ENCODE measurements around the gene RAB44.

The RAB44 gene

DNA sequence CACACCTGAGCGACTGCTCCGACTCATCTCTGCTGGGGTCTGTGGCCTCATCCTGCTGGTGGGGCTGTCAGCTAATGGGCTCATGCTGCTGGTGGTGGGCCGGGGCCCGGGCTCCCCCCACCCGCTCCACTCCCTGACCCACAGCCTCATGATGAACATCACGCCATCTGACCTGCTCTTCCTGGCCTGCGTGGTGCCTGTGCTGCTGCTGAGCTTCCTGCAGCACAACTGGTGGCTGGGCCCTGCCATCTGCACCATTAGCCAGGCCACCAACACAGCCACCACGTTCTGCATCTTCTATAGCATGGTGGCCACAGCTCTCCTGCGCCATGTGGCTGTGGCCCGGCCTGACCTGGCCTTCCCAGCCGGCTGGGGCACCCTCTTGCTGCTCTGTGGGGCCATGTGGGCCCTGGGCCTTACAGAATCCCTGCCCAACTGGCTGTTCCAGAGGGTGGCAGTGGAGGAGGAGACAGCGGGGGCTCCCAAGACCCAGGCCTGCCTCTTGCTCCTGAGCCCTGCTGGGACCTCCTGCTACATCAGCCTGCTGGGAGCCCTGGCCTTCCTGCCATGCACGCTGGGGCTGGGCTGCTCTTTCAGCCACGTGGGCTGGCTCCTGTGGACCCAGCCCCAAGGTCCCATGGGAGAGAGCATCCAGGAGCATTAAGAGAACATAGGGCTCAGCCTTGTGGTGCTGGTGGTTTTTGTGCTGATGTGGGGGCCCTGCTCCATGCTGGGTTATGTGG lies 39.6 kb downstream of the RAB44 start:
- H3K4me1 ChIP-seq (ENCODE audit: insufficient read depth, low read length, severe bottlenecking), result peaks cover 17% of the 10 kb centered on the region
- 0 out of 2 replicates have a peak, but pooled peaks cover 3% of the 10 kb centered on the region for H3K27me3 ChIP-seq (ENCODE audit: insufficient read depth, low read length)
- H3K36me3 ChIP-seq (ENCODE audit: insufficient read depth, low read length), result no peaks in the 10 kb centered on the region
- TF ChIP-seq, protein P1, sequence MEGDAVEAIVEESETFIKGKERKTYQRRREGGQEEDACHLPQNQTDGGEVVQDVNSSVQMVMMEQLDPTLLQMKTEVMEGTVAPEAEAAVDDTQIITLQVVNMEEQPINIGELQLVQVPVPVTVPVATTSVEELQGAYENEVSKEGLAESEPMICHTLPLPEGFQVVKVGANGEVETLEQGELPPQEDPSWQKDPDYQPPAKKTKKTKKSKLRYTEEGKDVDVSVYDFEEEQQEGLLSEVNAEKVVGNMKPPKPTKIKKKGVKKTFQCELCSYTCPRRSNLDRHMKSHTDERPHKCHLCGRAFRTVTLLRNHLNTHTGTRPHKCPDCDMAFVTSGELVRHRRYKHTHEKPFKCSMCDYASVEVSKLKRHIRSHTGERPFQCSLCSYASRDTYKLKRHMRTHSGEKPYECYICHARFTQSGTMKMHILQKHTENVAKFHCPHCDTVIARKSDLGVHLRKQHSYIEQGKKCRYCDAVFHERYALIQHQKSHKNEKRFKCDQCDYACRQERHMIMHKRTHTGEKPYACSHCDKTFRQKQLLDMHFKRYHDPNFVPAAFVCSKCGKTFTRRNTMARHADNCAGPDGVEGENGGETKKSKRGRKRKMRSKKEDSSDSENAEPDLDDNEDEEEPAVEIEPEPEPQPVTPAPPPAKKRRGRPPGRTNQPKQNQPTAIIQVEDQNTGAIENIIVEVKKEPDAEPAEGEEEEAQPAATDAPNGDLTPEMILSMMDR (IDR thresholded peaks at IDR 0.05; ENCODE audit: low read length), result no peak
- TF ChIP-seq EZH2 (IDR thresholded peaks at IDR 0.05; ENCODE audit: borderline replicate concordance, low read length), result no peak
- H2AFZ ChIP-seq (ENCODE audit: low read length), result no peak overlapping the region
- no peak overlapping the region for H3K4me2 ChIP-seq (ENCODE audit: low read length)
- H3F3A ChIP-seq (ENCODE audit: insufficient read depth, low read length), result no peaks in the 10 kb centered on the region
- H3K9me3 ChIP-seq (ENCODE audit: low read length), result no peaks in the 10 kb centered on the region
- no peak overlapping the region for H3K27ac ChIP-seq (ENCODE audit: low read depth, low read length, poor library complexity, severe bottlenecking)
- no peaks in the 10 kb centered on the region for H4K20me1 ChIP-seq (ENCODE audit: insufficient read depth, low read length)
- no peak overlapping the region for H3K9ac ChIP-seq (ENCODE audit: low read length)
- no peaks in the 10 kb centered on the region for H3K9me2 ChIP-seq (ENCODE audit: low read depth, low read length)
- H3K79me2 ChIP-seq (ENCODE audit: insufficient read depth, low read length), result no peaks in the 10 kb centered on the region
- H3K4me3 ChIP-seq (ENCODE audit: low read depth, low read length, poor library complexity, severe bottlenecking), result no peak overlapping the region

DNA sequence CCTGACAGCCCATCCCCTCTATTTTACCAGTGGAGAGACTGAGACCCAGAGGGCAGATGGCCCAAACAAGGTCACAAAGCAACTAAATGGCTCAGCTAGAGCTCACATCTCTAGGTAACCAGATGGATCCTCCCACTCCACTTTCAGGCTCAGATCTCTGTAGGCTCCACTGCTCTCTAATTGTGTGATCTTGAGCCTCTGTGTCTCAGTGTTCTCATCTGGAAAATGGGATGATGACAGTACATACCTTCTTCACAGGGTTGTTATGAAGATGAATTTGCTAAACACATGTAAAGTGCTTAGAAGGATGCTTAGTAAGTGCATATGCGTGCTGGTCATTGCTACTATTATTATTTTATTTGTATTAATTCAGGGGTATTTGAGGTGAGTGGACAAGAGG lies 40.5 kb downstream of the RAB44 start:
- Histone ChIP-seq H3K4me1 (ENCODE audit: insufficient read depth, low read length, severe bottlenecking) (peaks cover 17% of the 10 kb centered on the region), H3K27me3 (ENCODE audit: insufficient read depth, low read length) (no peaks in the 10 kb centered on the region), H3F3A (ENCODE audit: insufficient read depth, low read length) (no peaks in the 10 kb centered on the region), H3K79me2 (ENCODE audit: insufficient read depth, low read length) (no peaks in the 10 kb centered on the region), H3K9me3 (ENCODE audit: low read length) (no peaks in the 10 kb centered on the region), H3K36me3 (ENCODE audit: insufficient read depth, low read length) (no peaks in the 10 kb centered on the region), H3K4me3 (ENCODE audit: low read depth, low read length, poor library complexity, severe bottlenecking) (no peak overlapping the region), H4K20me1 (ENCODE audit: insufficient read depth, low read length) (no peaks in the 10 kb centered on the region), H3K4me2 (ENCODE audit: low read length) (no peak overlapping the region), H3K9me2 (ENCODE audit: low read depth, low read length) (no peaks in the 10 kb centered on the region), H3K9ac (ENCODE audit: low read length) (no peak overlapping the region), H3K27ac (ENCODE audit: low read depth, low read length, poor library complexity, severe bottlenecking) (no peak overlapping the region), H2AFZ (ENCODE audit: low read length) (no peak overlapping the region)
- TF ChIP-seq, protein P1 (IDR thresholded peaks at IDR 0.05; ENCODE audit: low read length), result no peak
- no peak for TF ChIP-seq EZH2 (IDR thresholded peaks at IDR 0.05; ENCODE audit: borderline replicate concordance, low read length)

DNA sequence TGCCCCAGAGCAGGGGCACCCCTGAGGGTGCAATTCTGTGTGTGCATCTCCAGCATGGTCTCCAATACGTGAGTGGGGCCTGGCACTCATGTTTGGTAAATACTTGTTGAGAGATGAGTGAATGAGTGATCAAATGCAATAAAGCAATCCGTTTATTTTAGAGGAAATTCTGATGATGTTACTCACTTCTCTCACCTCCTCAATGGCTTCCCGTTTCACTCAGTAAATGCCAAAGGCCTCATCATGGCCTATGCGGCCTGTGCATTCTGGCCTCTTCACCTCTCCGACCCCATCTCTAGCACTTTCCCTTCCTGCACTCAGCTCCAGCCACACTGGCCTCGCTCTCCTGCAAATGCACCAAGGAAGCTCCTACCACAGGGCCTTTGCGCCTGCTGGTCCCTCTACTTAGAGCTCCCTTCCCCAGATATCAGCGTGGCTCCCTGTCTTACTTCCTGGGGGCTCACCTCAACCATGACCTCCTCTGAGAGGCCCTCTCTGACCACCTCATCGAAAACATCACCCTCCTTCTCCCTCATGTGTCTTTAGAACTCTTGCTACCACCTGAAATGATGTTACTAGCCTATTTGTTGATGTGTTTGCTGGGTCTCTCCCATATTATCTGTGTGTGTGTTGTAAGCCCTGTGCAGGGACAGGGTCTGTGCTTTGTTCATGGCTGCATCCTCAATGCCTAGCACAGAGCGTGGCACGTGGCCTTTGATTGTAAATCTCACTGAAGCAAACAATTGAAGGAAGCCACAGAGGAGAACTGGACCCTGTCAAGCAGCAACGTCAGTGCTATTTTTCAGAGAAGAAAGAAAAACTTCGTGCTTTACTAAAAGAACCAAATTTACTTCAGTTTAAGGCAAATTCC lies 42.6 kb downstream of the RAB44 start:
- H2AFZ ChIP-seq (ENCODE audit: low read length), result no peak overlapping the region
- no peaks in the 10 kb centered on the region for H4K20me1 ChIP-seq (ENCODE audit: insufficient read depth, low read length)
- no peaks in the 10 kb centered on the region for H3F3A ChIP-seq (ENCODE audit: insufficient read depth, low read length)
- no peak overlapping the region for H3K27ac ChIP-seq (ENCODE audit: low read depth, low read length, poor library complexity, severe bottlenecking)
- peaks cover 12% of the 10 kb centered on the region for H3K4me1 ChIP-seq (ENCODE audit: insufficient read depth, low read length, severe bottlenecking)
- no peaks in the 10 kb centered on the region for H3K9me3 ChIP-seq (ENCODE audit: low read length)
- no peak overlapping the region for H3K9ac ChIP-seq (ENCODE audit: low read length)
- no peak overlapping the region for H3K4me3 ChIP-seq (ENCODE audit: low read depth, low read length, poor library complexity, severe bottlenecking)
- no peak for TF ChIP-seq EZH2 (IDR thresholded peaks at IDR 0.05; ENCODE audit: borderline replicate concordance, low read length)
- TF ChIP-seq, protein P1 (IDR thresholded peaks at IDR 0.05; ENCODE audit: low read length), result no peak
- no peaks in the 10 kb centered on the region for H3K27me3 ChIP-seq (ENCODE audit: insufficient read depth, low read length)
- H3K9me2 ChIP-seq (ENCODE audit: low read depth, low read length), result no peaks in the 10 kb centered on the region
- no peaks in the 10 kb centered on the region; the same call in 1 of the 2 replicates for H3K36me3 ChIP-seq (ENCODE audit: insufficient read depth, low read length)
- H3K4me2 ChIP-seq (ENCODE audit: low read length), result no peak overlapping the region
- H3K79me2 ChIP-seq (ENCODE audit: insufficient read depth, low read length), result no peaks in the 10 kb centered on the region

Data from OCI-LY1 (cell line).